ENCODE data around the gene UBE4B. TPM values are rescaled to one million over a fixed set of nuclear protein-coding genes. Genes with fewer than 3 reads are reported as not detected.

Gene UBE4B
- total and polyA plus RNA-seq, 9 of the 15 experiments (the other 6 are each of a cell fraction or from before 2014, with no cell fraction given), result 11.7 to 73.7 (median 40.1) TPM

- TF ChIP-seq DIDO1 (tag; IDR thresholded peaks at IDR 0.05; ENCODE audit: low read depth) (no peak), GATAD2B (IDR thresholded peaks at IDR 0.05; ENCODE audit: borderline replicate concordance) (no peak), SNIP1 (IDR thresholded peaks at IDR 0.05; ENCODE audit: low read depth) (no peak), HES1 (IDR thresholded peaks at IDR 0.05; ENCODE audit: low read depth) (no peak), MTF1 (CRISPR knock-in tag; IDR thresholded peaks at IDR 0.05; ENCODE audit: borderline replicate concordance) (no peak), NELFE (IDR thresholded peaks at IDR 0.05; ENCODE audit: insufficient read depth, insufficient read length) (no peak), GTF2E2 (tag; IDR thresholded peaks at IDR 0.05) (no peak), FIP1L1 (IDR thresholded peaks at IDR 0.05; ENCODE audit: low read depth, low read length, poor library complexity, severe bottlenecking) (no peak), CHD1 (IDR thresholded peaks at IDR 0.05; ENCODE audit: low read length) (no peak), VEZF1 (CRISPR knock-in tag; IDR thresholded peaks at IDR 0.05) (peak; percentile 14; the same call in 1 of the 2 replicates), CEBPG (CRISPR knock-in tag; IDR thresholded peaks at IDR 0.05) (no peak), CEBPG (tag; conservative IDR thresholded peaks at IDR 0.05 in 1 of 2, IDR thresholded peaks at IDR 0.05 in 1 of 2) (no peak), FOXJ3 (CRISPR knock-in tag; IDR thresholded peaks at IDR 0.05) (no peak), SMAD2 (IDR thresholded peaks at IDR 0.05; ENCODE audit: low read depth, low read length) (no peak), SIN3A (IDR thresholded peaks at IDR 0.05; ENCODE audit: borderline replicate concordance in 2 of 2, control insufficient read depth in 1 of 2, low read depth in 2 of 2, low read length in 2 of 2) (peak in 1 of 2 experiments; percentile 24; a peak in 1 of 4 replicates), MAZ (CRISPR knock-in tag; conservative IDR thresholded peaks at IDR 0.05 in 1 of 2, IDR thresholded peaks at IDR 0.05 in 1 of 2) (peak in 1 of 2 experiments; percentile 25; a peak in 1 of 4 replicates), KDM1A (IDR thresholded peaks at IDR 0.05) (no peak), ZNF551 (CRISPR knock-in tag; IDR thresholded peaks at IDR 0.05) (no peak), SP1 (CRISPR knock-in tag; IDR thresholded peaks at IDR 0.05) (no peak), U2AF2 (optimal IDR thresholded peaks at IDR 0.05; ENCODE audit: low read depth, low read length) (no peak), NR3C1 (CRISPR knock-in tag; IDR thresholded peaks at IDR 0.05) (no peak), IRF1 (CRISPR knock-in tag; IDR thresholded peaks at IDR 0.05; ENCODE audit: borderline replicate concordance) (no peak), SMARCA5 (IDR thresholded peaks at IDR 0.05) (no peak), DACH1 (IDR thresholded peaks at IDR 0.05; ENCODE audit: partially characterized antibody) (peak; percentile 67), EZH2 (IDR thresholded peaks at IDR 0.05; ENCODE audit: borderline replicate concordance, low read depth, low read length) (no peak), NFE2 (IDR thresholded peaks at IDR 0.05; ENCODE audit: low read depth) (no peak)
- TF ChIP-seq, protein P1, sequence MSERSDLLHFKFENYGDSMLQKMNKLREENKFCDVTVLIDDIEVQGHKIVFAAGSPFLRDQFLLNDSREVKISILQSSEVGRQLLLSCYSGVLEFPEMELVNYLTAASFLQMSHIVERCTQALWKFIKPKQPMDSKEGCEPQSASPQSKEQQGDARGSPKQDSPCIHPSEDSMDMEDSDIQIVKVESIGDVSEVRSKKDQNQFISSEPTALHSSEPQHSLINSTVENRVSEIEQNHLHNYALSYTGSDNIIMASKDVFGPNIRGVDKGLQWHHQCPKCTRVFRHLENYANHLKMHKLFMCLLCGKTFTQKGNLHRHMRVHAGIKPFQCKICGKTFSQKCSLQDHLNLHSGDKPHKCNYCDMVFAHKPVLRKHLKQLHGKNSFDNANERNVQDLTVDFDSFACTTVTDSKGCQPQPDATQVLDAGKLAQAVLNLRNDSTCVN (CRISPR knock-in tag; IDR thresholded peaks at IDR 0.05), result no peak
Measured at GRCh38 chr1:10211805-10212410, 179.2 kb downstream of the UBE4B start (continued).

All from K562 (cell line).